SW480 (cell line): Measurements from ENCODE around the gene PPP2R5D.
A peak's percentile ranks its signal among the peaks of the same experiment; 100 is the strongest.

Source experiments
- DNase-seq: peaks from one replicate; pipeline ENCODE4 v3.0.0-alpha.2; 2016; ENCODE audit warnings: low spot score

The PPP2R5D gene

DNA sequence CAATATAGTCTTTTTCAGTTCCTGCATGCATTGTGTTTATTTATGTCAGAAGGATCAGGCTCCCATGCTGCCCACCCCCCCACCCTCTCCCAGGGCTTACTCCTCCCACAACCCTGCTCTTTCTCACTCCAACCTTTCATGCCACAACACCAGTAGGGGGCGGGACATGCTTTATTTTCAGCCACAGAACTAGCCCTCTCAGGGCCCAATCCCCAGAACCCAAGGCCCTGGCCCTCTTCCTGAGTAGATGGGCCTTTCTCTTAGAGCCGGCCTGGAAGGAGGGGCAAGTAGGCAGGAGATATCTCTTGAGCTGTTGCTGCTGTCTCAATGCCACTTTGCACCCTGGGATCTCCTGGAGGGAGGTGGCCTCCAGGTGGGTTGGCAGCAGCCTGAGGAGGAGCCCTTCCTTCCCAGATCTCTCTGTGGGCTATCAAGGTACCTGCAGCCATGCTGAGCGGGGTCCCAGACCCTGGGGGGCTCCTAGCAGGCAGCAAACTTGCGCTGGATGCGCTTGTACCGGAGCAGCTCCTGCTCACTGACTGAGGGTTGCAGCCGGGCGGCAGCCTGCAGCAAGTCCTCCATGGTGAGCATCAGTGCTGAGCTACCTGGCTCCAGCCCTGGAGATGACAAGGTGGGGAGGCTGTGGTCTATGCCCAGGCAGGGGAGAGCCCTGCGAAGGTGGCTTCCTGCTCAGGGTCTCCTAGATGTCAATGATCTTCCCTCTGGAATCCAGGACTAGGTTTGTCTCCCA, 20.3 kb upstream of the PPP2R5D start:
- no peak for DNase-seq

DNA sequence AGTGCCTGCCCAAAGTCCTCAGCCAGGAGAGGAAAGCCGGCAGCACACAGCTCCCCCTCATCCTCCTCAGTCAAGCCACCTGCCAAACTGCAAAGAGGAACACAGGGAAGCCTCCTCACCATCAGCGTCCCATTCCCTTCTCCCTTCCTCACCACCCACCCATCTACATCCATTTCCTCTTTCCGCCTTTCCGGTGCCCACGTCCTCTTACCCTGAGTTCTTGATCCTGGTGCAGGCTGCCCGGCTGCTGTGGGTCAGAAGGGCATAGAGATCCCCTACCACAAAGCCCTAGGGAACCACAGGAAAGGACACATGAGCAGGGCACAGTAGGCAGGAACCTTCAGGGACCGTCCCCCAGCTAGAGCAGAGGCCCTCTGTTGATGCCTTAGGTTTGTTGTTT, 17.8 kb upstream of the PPP2R5D start:
- no peak for DNase-seq

- DNase-seq = no peak
Measured at GRCh38 chr6:42967228-42967627, 17.1 kb upstream of the PPP2R5D start.

- no peak for DNase-seq
Measured at GRCh38 chr6:42968126-42968701, 16.2 kb upstream of the PPP2R5D start.

DNA sequence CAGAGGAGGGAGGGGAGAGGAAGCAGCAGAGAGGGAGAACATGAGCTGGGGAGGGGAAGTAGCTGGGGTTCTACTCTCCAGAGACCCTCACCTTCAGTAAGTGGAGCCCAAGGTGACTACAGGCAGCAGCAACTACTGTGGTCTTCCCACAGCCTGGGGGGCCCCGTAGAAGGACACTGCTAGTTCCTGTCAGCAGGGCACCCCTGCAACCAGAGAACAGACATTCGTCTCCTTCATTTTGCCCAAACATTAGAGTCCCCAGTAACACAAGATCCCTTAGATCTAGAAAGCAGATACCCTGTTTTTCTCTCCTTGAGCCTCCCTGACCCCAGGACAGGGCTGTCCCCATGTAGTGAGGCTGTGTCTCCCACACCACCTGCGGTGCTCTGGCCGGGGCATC, 15.6 kb upstream of the PPP2R5D start:
- DNase-seq = no peak

DNA sequence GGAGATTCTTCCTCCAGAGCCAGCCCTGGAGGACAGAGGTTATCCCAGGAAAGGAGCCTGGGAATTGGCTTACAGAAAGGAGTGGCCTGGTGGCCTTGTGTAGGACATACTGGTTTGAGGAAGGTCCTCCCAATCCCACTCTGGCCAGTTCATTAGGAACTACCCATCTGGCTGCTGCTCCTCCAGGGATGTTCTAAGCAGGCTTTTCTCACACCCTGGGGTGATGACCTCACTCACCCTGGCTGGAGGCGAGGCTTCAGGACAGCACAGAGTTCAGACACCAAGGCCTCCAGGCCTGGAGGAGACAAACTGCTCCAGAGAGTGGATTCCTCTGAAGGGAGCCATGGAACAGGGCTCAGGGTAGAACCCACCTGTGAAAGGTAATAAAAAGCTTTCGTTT, 14.9 kb upstream of the PPP2R5D start:
- no peak for DNase-seq

DNA sequence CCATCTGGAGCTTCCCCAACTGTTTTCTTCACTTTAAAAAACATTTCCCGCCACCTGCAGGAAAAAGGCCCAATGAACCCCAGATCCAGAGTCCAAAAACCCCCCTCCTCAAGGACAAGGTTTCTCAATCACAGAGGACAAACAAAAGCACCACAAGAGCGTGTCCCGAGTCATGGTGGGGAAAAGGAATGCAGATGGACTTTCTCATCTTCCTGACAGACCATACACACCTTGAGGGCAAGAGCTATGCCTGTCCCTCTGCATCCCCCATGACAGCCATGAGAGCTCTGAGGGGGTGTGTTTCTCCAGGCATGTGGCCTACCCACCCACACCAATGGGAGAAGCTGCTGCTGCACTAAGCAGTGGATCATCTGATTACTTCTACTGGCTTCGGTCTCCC, 14.4 kb upstream of the PPP2R5D start:
- DNase-seq = no peak

GRCh38 chr6:42970871-42971612, 13.3 kb upstream of the PPP2R5D start:
- no peak for DNase-seq

DNA sequence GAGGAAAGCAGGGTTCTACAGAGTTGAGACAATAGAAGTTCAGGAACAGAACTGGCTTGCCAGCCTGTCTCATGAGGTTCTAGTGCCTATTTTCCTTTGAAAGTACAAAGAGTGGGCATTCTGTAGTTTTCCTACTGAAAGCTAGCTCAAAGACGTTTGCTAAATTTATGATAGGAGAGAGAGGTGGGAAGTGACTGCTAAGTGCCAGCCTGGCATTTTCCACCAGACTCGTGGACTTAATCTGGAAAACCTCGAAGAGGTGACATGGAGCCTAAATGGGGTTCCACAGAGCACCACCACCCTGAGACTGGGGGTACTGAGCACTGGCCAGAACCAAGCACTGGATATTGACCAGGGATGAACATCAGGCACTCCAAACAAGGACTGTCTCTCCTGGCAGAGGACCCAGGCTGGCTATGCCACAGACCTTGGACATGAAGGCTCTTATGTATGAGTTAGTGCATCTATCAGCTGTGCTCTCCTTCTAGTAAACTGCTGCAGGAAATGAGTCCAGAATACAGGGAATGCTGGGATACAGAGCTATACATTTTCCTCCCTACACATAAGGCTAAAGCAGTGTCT, 12.5 kb upstream of the PPP2R5D start:
- DNase-seq = no peak

DNA sequence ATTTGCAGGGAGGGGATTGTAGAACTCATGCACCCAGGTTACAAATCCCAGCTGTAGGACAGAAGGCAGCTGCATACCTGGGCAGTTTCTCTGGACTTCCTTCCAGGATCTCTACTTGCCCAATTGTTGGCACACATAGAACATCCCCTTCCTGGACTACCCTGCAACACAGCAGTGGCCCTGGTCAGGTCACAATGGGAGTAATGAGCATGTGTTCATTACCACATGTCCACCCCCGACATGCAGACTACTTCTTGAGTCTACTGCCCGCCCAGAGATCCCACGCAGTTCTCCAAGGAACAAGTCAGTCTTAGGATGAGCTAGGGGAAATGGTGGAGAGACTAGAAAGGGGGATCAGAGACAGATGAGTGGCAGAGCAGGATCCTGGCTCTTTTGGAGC, 10.4 kb upstream of the PPP2R5D start:
- no peak for DNase-seq

GRCh38 chr6:42974919-42975505, 9.4 kb upstream of the PPP2R5D start:
- DNase-seq = no peak

DNA sequence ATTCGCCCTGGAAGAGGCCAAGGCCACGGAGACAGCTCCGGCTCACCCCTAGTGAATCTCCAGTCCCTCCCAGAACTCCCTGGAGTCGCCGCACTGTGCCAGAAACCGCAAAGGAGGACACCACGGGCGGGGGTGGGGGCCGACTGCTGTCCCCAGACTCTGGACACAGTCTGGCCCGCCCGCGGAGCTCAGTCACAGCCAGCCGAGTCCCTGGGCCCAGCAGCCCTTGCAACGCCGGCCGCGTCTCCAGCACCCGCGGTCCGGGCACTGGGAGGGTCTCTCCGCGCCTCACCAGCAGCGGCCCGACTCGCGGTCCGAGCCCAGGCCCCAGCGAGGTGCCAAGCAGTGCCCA, 5.9 kb upstream of the PPP2R5D start:
- DNase-seq = no peak

GRCh38 chr6:42978839-42979522, 5.4 kb upstream of the PPP2R5D start, which contains the start of gene PEX6:
Gene PEX6, minus strand, starts transcription at chr6:42979181. Its CDS starts 31 bp downstream, at chr6:42979150.
- DNase-seq = peak; percentile 81

DNA sequence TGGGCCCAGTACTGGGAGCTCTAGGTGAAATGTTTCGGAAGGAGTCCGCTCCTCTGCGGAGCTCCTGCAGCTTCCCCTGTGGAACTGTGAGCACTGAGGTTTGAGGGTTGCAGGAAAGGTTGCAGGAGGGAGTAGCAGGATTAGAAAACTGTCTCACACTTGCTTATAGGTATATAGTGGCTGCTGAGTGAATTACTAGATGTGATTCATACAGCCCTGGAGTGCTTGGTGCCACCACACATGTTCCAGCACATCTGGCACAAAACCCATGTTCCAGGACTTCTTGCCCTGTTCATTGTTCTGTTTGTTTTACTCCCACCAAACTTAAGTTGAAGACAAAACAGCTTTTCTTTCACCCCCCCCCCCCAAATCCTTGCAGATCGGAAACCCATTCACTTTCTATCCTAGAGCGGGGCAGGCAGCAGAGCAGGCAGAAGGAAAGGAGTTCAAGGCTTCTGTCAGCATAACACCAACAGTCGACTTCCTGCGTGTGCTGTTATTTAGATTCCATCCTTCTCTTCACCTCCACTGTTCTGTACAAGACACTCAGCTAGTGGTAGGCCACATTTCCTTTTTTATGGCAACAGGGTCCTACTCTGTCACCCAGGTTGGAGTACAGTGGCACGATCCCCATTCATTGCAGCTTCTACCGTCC, 4.7 kb upstream of the PPP2R5D start:
- DNase-seq = peak; percentile 33

DNA sequence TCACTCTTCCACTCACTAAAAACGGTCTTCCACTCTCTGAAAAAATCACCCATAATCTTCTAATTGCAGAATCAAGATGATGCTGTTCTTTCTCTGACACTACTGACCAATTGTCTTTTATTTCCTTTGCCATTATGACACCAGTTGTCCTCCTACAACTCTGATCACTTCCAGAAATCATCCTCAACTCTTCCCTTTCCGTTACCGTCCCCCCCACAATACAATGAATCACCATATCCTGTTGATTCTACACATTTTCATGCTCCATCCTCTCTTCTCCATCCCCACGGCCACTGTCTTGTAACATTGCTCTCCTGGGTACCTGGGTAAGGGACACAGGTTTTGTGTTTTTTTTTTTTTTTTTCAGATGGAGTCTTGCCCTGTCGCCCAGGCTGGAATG, 2.5 kb upstream of the PPP2R5D start:
- no peak for DNase-seq

- no peak for DNase-seq
Measured at GRCh38 chr6:42984924-42985475, 630 bp downstream of the PPP2R5D start.

DNA sequence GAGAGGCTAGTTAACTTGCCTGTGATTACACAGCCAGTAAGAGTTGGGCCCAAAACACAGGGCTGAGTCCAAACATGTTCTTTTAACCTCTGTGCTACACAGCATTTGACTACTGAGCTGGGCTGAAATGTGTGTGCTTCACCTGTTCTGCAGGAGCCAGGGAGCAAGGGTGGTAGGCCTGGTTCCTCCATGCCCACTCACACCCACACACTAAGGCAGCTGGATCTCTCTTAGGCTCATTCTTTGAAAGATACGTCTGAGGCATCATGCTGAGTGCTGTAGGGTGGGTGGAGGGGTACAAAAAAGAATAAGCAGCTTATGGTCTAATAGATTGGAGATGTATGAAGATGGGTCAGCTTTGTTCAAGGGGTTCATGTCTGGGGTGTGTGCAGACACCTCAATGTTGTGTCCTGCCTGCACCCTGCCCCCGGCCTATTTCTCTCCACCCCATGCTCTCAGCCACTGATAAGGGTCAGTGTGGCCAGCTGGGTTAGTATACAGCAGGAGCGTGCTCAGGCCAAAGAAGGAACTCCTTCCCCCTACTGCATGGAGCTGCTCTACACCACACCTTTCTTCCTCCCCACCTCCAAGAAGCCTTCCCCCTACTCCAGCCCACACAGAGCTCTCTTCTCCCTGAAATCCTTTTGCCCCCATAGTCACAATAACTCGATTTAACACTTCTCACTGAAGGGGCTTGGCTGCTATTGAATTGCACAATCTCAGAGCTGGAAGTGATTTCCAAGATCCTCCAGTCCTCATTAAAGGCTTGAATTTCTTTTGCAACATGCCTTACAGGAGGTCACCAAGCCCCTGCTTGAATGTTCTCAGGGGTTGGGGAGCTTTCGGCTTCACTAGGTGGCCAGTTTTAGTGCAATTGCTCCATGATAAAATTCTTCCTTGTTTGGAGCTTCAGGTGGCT, 3.4 kb downstream of the PPP2R5D start:
- no peak for DNase-seq

- no peak for DNase-seq
Measured at GRCh38 chr6:42988486-42989020, 4.2 kb downstream of the PPP2R5D start.

- no peak for DNase-seq
Measured at GRCh38 chr6:42989923-42990322, 5.6 kb downstream of the PPP2R5D start.

DNA sequence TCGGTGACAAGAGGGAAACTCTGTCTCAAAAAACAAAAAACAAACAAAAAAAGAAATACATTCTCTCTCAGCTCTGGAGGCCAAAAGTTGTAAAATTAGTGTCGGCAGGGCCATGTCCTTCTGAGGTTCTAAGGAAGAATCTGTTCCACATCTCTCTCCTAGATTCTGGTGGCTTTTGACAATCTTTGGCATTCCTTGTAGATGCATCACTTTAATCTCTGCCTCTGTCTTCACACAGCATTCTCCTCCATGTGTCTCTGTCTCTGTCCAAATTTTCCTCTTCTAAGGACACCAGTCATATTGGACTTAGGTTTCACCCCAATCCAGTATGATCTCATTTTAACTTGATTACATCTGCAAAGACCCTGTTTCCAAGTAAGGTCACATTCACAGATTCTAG, 9.1 kb downstream of the PPP2R5D start:
- no peak for DNase-seq
